ENCODE measurements around the gene NRXN3.

The NRXN3 gene

GRCh38 chr14:79246173-79246572, 1076.0 kb downstream of the NRXN3 start:
- ChIA-PET POLR2A (no interaction called here), CTCF (no interaction called here)
- no peak overlapping the region for H3K27ac ChIP-seq (ENCODE audit: extremely low read depth, low read depth, low read length)
- TF ChIP-seq REST (tag by site-specific recombination; IDR thresholded peaks at IDR 0.05) (peak; percentile 56; the same call in 1 of the 2 replicates), ZNF223 (tag by site-specific recombination; IDR thresholded peaks at IDR 0.05) (no peak)
- no peaks in the 10 kb centered on the region for H3K4me1 ChIP-seq (ENCODE audit: control insufficient read depth, insufficient read depth, low read length)
- H3K9me3 ChIP-seq (ENCODE audit: control insufficient read depth, insufficient read depth, low read depth, low read length): no peaks in the 10 kb centered on the region
- H3K4me3 ChIP-seq (ENCODE audit: low read depth, low read length): no peak overlapping the region
- no peaks in the 10 kb centered on the region for H3K36me3 ChIP-seq (ENCODE audit: control insufficient read depth in 2 of 2, insufficient read depth in 1 of 2, low read length in 2 of 2)

- Histone ChIP-seq H3K36me3 (ENCODE audit: control insufficient read depth in 2 of 2, insufficient read depth in 1 of 2, low read length in 2 of 2) (no peaks in the 10 kb centered on the region), H3K4me1 (ENCODE audit: control insufficient read depth, insufficient read depth, low read length) (no peaks in the 10 kb centered on the region), H3K9me3 (ENCODE audit: control insufficient read depth, insufficient read depth, low read depth, low read length) (no peaks in the 10 kb centered on the region), H3K4me3 (ENCODE audit: low read depth, low read length) (no peak overlapping the region), H3K27ac (ENCODE audit: extremely low read depth, low read depth, low read length) (no peak overlapping the region)
- CTCF ChIA-PET: no interaction called here
- POLR2A ChIA-PET: no interaction called here
- TF ChIP-seq KLF9 (tag by site-specific recombination; IDR thresholded peaks at IDR 0.05; ENCODE audit: low read depth) (no peak), ZSCAN30 (tag by site-specific recombination; IDR thresholded peaks at IDR 0.05) (no peak), ZNF664 (tag by site-specific recombination; IDR thresholded peaks at IDR 0.05) (no peak), MZF1 (tag by site-specific recombination; IDR thresholded peaks at IDR 0.05; ENCODE audit: borderline replicate concordance) (no peak), TSHZ1 (tag by site-specific recombination; IDR thresholded peaks at IDR 0.05; ENCODE audit: borderline replicate concordance) (no peak), ZFHX2 (tag by site-specific recombination; conservative IDR thresholded peaks at IDR 0.05) (no peak), ZNF596 (tag by site-specific recombination; IDR thresholded peaks at IDR 0.05) (no peak), ZNF140 (tag by site-specific recombination; IDR thresholded peaks at IDR 0.05) (no peak), ZNF366 (tag by site-specific recombination; conservative IDR thresholded peaks at IDR 0.05) (no peak), ZNF837 (tag by site-specific recombination; IDR thresholded peaks at IDR 0.05) (no peak), GLI2 (tag by site-specific recombination; IDR thresholded peaks at IDR 0.05; ENCODE audit: borderline replicate concordance, low read depth) (no peak), REST (tag by site-specific recombination; IDR thresholded peaks at IDR 0.05) (no peak), ZNF660 (tag by site-specific recombination; IDR thresholded peaks at IDR 0.05) (no peak), ZNF302 (tag by site-specific recombination; IDR thresholded peaks at IDR 0.05; ENCODE audit: low read depth) (no peak), KLF17 (tag by site-specific recombination; IDR thresholded peaks at IDR 0.05) (no peak), GLIS1 (tag by site-specific recombination; IDR thresholded peaks at IDR 0.05) (no peak), PRDM6 (tag by site-specific recombination; IDR thresholded peaks at IDR 0.05) (no peak), PATZ1 (tag by site-specific recombination; IDR thresholded peaks at IDR 0.05) (no peak)
Observed at GRCh38 chr14:79248126-79248525, 1078.0 kb downstream of the NRXN3 start.
